Ovary (tissue), 3 donors: ENCODE data around the gene C4orf50.

Source experiments
- POLR2A ChIP-seq: fragments of 450-650 bp; IDR thresholded peaks from one replicate; pipeline ENCODE4 v1.6.1; 2017; ENCODE audit warnings: antibody characterized with exemption, mild to moderate bottlenecking, moderate library complexity
- TF ChIP-seq, protein P1 (sequence below), 3 donors: fragments of 450-650 bp in 2 of 3; fragments of 200-600 bp in 1 of 3; IDR thresholded peaks; one replicate each; pipeline versions ENCODE4 v1.5.1 to v1.8.0; 2016 to 2022; ENCODE audit warnings: antibody characterized with exemption in 3 of 3, mild to moderate bottlenecking in 1 of 3
- donor health status: DM: no; HTN: no; CAD: no.

DNA sequence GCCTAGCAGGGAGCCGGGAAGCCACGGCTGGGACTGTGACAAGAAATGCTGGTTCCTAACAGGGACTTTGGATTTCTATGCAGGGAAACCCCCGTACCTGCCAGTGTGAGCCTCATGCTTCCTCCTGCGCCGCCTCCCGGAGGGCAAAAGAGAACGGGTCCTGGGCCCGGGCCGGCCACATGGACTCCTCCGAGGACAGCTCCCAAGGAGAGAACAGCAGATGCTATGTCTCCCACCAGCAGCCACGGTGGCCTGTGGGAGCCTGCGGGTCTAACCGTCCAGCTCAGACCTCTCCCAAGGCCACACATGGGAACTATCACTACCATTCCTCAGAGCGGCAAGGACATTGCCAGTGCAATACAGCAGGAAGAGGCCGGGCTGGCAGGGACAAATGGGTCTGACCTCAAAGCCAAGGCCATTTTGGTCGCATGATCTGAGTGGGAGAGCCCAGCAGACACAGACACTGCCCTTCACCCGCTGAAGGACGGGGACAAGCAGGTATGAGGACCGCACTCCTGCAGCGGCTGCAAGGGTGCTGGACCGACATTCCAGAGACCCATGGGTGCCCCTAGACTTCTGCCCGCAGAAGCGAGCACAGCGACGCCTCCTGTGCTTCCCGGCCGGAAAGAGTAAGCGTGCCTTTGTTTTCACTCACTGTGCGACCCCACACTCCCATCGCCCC, 4.5 kb upstream of the C4orf50 start:
- TF ChIP-seq, protein P1, sequence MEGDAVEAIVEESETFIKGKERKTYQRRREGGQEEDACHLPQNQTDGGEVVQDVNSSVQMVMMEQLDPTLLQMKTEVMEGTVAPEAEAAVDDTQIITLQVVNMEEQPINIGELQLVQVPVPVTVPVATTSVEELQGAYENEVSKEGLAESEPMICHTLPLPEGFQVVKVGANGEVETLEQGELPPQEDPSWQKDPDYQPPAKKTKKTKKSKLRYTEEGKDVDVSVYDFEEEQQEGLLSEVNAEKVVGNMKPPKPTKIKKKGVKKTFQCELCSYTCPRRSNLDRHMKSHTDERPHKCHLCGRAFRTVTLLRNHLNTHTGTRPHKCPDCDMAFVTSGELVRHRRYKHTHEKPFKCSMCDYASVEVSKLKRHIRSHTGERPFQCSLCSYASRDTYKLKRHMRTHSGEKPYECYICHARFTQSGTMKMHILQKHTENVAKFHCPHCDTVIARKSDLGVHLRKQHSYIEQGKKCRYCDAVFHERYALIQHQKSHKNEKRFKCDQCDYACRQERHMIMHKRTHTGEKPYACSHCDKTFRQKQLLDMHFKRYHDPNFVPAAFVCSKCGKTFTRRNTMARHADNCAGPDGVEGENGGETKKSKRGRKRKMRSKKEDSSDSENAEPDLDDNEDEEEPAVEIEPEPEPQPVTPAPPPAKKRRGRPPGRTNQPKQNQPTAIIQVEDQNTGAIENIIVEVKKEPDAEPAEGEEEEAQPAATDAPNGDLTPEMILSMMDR (IDR thresholded peaks at IDR 0.05) = no peak
- TF ChIP-seq POLR2A = no peak
